ENCODE measurements around the gene AGO3. TPM values are rescaled to one million over a fixed set of nuclear protein-coding genes. Genes with fewer than 3 reads are reported as not detected.

The AGO3 gene
- total RNA-seq, 1 experiment from 2014 or later: 39.4 TPM

GRCh38 chr1:36051821-36052220 lies 120.9 kb downstream of the AGO3 start:
- no peaks in the 10 kb centered on the region for H3K4me1 ChIP-seq (ENCODE audit: control insufficient read depth, insufficient read depth, low read length)
- in situ Hi-C loops (cut with HindIII; ENCODE audit: low pct_unique_long_range_greater_than_20kb, low sequenced_read_pairs) (no loop called here), intact Hi-C loops (cut with micrococcal nuclease; ENCODE audit: unreplicated experiment) (no loop called here)
- POLR2A ChIA-PET: no interaction called here
- H3K27ac ChIP-seq (ENCODE audit: low read length): no peak overlapping the region
- H3K27me3 ChIP-seq (ENCODE audit: control insufficient read depth, insufficient read depth, low read length): no peaks in the 10 kb centered on the region
- ATAC-seq: no peak
- CTCF ChIA-PET: no interaction called here
- no peaks in the 10 kb centered on the region for H3K9me3 ChIP-seq (ENCODE audit: control insufficient read depth, insufficient read depth, low read depth, low read length)
- H3K36me3 ChIP-seq (ENCODE audit: control insufficient read depth, insufficient read depth, low read length): 0 out of 2 replicates have a peak, but pooled peaks cover 6% of the 10 kb centered on the region
- DNase-seq (ENCODE audit: low read depth, low spot score): no peak
- BruUV-seq (replicated peaks): no TSS peak
- H3K4me3 ChIP-seq (ENCODE audit: low read depth in 2 of 2, low read length in 2 of 2): no peak overlapping the region
- TF ChIP-seq SIN3A (IDR thresholded peaks at IDR 0.05; ENCODE audit: borderline replicate concordance, insufficient read depth, low read depth, low read length) (no peak), TCF7L2 (IDR thresholded peaks at IDR 0.05; ENCODE audit: low read depth, low read length) (no peak), CTCF (IDR thresholded peaks at IDR 0.05) (no peak), POLR2AphosphoS5 (IDR thresholded peaks at IDR 0.05; ENCODE audit: low read depth, low read length) (no peak), REST (IDR thresholded peaks at IDR 0.05; ENCODE audit: insufficient read depth in 1 of 2, low read depth in 2 of 2, low read length in 1 of 2) (no peak)

GRCh38 chr1:36053978-36054377 lies 123.1 kb downstream of the AGO3 start:
- no peaks in the 10 kb centered on the region for H3K27me3 ChIP-seq (ENCODE audit: control insufficient read depth, insufficient read depth, low read length)
- no peaks in the 10 kb centered on the region for H3K4me1 ChIP-seq (ENCODE audit: control insufficient read depth, insufficient read depth, low read length)
- DNase-seq (ENCODE audit: low read depth, low spot score): no peak
- intact Hi-C loops (cut with micrococcal nuclease; ENCODE audit: unreplicated experiment): no loop called here
- CTCF ChIA-PET: no interaction called here
- in situ Hi-C loops (cut with HindIII; ENCODE audit: low pct_unique_long_range_greater_than_20kb, low sequenced_read_pairs): no loop called here
- H3K9me3 ChIP-seq (ENCODE audit: control insufficient read depth, insufficient read depth, low read depth, low read length): no peaks in the 10 kb centered on the region
- no peak for ATAC-seq
- H3K4me3 ChIP-seq (ENCODE audit: low read depth in 2 of 2, low read length in 2 of 2): no peak overlapping the region
- 0 out of 2 replicates have a peak, but pooled peaks cover 6% of the 10 kb centered on the region for H3K36me3 ChIP-seq (ENCODE audit: control insufficient read depth, insufficient read depth, low read length)
- POLR2A ChIA-PET: no interaction called here
- no TSS peak for BruUV-seq (replicated peaks)
- TF ChIP-seq SIN3A (IDR thresholded peaks at IDR 0.05; ENCODE audit: borderline replicate concordance, insufficient read depth, low read depth, low read length) (no peak), TCF7L2 (IDR thresholded peaks at IDR 0.05; ENCODE audit: low read depth, low read length) (no peak), REST (IDR thresholded peaks at IDR 0.05; ENCODE audit: insufficient read depth in 1 of 2, low read depth in 2 of 2, low read length in 1 of 2) (no peak), POLR2AphosphoS5 (IDR thresholded peaks at IDR 0.05; ENCODE audit: low read depth, low read length) (no peak), CTCF (IDR thresholded peaks at IDR 0.05) (no peak)
- no peak overlapping the region for H3K27ac ChIP-seq (ENCODE audit: low read length)

Data from Panc1 (cell line).